Measurements from ENCODE around the gene KIF14. TPM values are rescaled to one million over a fixed set of nuclear protein-coding genes. Genes with fewer than 3 reads are reported as not detected.

The KIF14 gene
- 0.08 TPM for total RNA-seq
- long read RNA-seq = 0 reads

DNA sequence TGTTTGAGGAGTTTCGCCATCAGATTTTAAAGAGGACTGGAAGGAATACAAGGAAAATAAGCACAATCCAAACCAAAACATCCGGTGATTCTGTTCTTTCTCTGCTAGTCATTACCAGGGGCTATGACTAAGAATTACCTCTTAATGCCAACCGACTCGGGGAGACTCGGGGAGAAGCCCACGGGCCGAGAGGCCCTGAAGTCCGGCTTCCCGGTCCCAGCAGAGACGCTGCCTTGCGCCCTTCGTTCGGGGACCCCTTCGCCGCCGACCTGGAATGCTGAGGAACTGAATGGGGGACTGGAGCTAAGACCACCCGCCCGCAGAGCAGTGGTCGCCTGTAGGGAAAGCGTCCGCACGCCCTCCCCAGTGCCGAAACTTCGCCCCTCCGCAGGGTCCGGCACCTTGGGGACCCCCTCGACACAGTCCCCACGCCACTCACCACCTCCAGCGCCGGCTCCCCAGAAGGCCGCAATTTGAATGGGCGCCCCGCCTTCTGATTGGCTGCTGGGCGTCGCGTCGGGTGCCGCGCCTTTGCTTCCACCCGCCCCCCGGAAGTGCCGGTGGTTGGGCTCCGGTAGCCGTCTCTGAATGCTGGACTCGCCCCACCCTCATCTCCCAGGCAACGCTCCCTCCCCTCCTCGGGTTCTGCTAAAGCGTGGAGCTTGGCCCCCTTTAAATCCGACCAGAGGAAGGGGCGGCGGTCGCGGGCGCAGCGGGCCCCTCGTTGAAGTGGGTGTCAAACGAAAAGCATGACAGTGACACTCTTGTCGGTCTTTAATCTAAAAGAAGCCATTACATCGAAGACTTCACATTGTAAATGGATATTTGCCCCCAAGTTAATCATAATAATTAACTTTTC lies at the start of gene KIF14:
KIF14 (minus strand) TSS at position 479 of the 859 bp plus-strand sequence. CDS start 2,028 bp downstream, outside the sequence.
- Histone ChIP-seq H3K9me3 (replicated peaks) (no peaks in the 10 kb centered on the region), H3K4me1 (peaks cover 22% of the 10 kb centered on the region), H3K27me3 (ENCODE audit: low read depth) (no peaks in the 10 kb centered on the region), H3K4me3 (peak within 1 kb of the TSS; percentile 71), H3K27ac (replicated peaks) (peak within 1 kb of the TSS; percentile 29), H3K36me3 (no peaks in the 10 kb centered on the region)
- TF ChIP-seq, protein P1, sequence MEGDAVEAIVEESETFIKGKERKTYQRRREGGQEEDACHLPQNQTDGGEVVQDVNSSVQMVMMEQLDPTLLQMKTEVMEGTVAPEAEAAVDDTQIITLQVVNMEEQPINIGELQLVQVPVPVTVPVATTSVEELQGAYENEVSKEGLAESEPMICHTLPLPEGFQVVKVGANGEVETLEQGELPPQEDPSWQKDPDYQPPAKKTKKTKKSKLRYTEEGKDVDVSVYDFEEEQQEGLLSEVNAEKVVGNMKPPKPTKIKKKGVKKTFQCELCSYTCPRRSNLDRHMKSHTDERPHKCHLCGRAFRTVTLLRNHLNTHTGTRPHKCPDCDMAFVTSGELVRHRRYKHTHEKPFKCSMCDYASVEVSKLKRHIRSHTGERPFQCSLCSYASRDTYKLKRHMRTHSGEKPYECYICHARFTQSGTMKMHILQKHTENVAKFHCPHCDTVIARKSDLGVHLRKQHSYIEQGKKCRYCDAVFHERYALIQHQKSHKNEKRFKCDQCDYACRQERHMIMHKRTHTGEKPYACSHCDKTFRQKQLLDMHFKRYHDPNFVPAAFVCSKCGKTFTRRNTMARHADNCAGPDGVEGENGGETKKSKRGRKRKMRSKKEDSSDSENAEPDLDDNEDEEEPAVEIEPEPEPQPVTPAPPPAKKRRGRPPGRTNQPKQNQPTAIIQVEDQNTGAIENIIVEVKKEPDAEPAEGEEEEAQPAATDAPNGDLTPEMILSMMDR (IDR thresholded peaks at IDR 0.05; ENCODE audit: borderline replicate concordance) = no peak
- intact Hi-C loops (cut with micrococcal nuclease) = loop anchor here (5.0 to 10.0 kb wide), 2 partner anchors 182 to 214 kb away; no protein-coding TSS in a partner anchor
- peak; percentile 93 for DNase-seq

- Histone ChIP-seq H3K4me3 (peak within 1 kb of the TSS; percentile 93), H3K27ac (replicated peaks) (peak within 1 kb of the TSS; percentile 100), H3K4me1 (peaks cover 37% of the 10 kb centered on the region), H3K27me3 (ENCODE audit: low read depth) (no peaks in the 10 kb centered on the region), H3K36me3 (peaks cover 5% of the 10 kb centered on the region), H3K9me3 (replicated peaks) (no peaks in the 10 kb centered on the region)
- DNase-seq = peak; percentile 97
- intact Hi-C loops (cut with micrococcal nuclease) = loop anchor here (10.0 kb wide), 2 partner anchors 75 to 135 kb away; no protein-coding TSS in a partner anchor
- TF ChIP-seq, protein P1 (IDR thresholded peaks at IDR 0.05; ENCODE audit: borderline replicate concordance) = no peak
Measured at GRCh38 chr1:200669314-200670241, 49.0 kb upstream of the KIF14 start, which contains the start of gene DDX59. Gene DDX59 (minus strand): TSS chr1:200669907. CDS start chr1:200666740, 3,167 bp downstream.

DNA sequence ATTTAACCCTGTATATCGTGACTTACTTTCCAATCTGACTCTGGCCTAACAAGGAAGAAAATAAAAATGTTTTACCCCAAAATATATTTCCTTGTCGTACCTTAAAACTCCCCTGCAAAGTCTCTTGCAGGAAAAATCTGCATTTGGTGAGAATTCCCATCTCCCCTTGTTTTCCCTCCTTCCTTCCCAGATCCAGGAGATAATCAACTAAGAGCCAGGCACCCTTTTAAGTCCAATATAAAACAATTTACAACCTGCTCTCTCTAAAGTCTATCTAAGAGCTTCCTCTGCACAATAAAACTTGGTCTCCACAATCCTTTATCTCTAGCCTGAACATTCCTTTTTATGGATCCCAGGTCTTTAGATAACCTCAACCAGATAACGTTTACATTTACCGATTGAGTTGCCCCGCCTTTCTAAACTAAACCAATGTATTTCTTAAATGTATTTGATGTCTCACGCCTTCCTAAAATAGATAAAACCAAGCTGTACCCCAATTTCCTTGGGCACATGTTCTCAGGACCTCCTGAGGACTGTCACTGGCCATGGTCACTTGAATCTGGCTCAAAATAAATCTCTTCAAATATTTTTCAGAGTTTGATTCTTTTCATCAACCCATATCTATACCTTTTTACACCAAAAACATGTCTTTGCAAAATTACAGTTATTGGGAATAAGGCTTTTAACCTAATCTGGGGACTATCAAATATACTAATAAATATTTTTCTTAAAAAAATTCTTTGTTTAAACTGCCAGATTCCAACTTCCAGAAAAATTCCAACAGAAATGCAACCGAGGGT lies 48.2 kb upstream of the KIF14 start:
- peak overlapping the region; percentile 100 for H3K27ac ChIP-seq (replicated peaks)
- intact Hi-C loops (cut with micrococcal nuclease) = loop anchor here (10.0 kb wide), 1 partner anchor 136 kb away; no protein-coding TSS in a partner anchor
- no peaks in the 10 kb centered on the region for H3K27me3 ChIP-seq (ENCODE audit: low read depth)
- H3K4me1 ChIP-seq = peaks cover 37% of the 10 kb centered on the region
- DNase-seq = no peak
- H3K36me3 ChIP-seq = peaks cover 13% of the 10 kb centered on the region
- TF ChIP-seq, protein P1 (IDR thresholded peaks at IDR 0.05; ENCODE audit: borderline replicate concordance) = no peak
- H3K9me3 ChIP-seq (replicated peaks) = no peaks in the 10 kb centered on the region
- H3K4me3 ChIP-seq = peak overlapping the region; percentile 93

- H3K36me3 ChIP-seq = peaks cover 34% of the 10 kb centered on the region
- no peaks in the 10 kb centered on the region for H3K27me3 ChIP-seq (ENCODE audit: low read depth)
- TF ChIP-seq, protein P1 (IDR thresholded peaks at IDR 0.05; ENCODE audit: borderline replicate concordance) = no peak
- no peak overlapping the region for H3K4me3 ChIP-seq
- no peaks in the 10 kb centered on the region for H3K9me3 ChIP-seq (replicated peaks)
- peak overlapping the region; percentile 67 for H3K27ac ChIP-seq (replicated peaks)
- intact Hi-C loops (cut with micrococcal nuclease) = loop anchor here (10.0 kb wide), 1 partner anchor 138 kb away; no protein-coding TSS in a partner anchor
- H3K4me1 ChIP-seq = peaks cover 37% of the 10 kb centered on the region
- DNase-seq = no peak
Measured at GRCh38 chr1:200666309-200666708, 45.8 kb upstream of the KIF14 start.

Measured in left ventricle myocardium inferior (tissue), 1 donor.